DND-41 (cell line): ENCODE data around the gene VPS16.

Experiments used
- ATAC-seq: fragments of 200-7000 bp; cut with Tn5 transposase; 3 replicates; pipeline ENCODE4 v1.9.1; 2021; ENCODE audit warnings: low read depth; ENCODE audit not compliant: insufficient read depth
- DNase-seq: peaks from one replicate; pipeline ENCODE4 v3.0.0-alpha.2; 2020
- H2AFZ ChIP-seq: 2 replicates; pipeline ENCODE4 v1.6.0; 2012; ENCODE audit warnings: low read depth, low read length
- H3K27ac ChIP-seq: 2 replicates; pipeline ENCODE4 v1.5.1; 2012; ENCODE audit warnings: low read length, inconsistent platforms
- H3K27me3 ChIP-seq: fragments of 200-600 bp; sonication (generic); 2 replicates; pipeline ENCODE4 v1.6.0; 2012; ENCODE audit warnings: low read length, mild to moderate bottlenecking, inconsistent platforms; ENCODE audit not compliant: insufficient read depth, poor library complexity
- H3K36me3 ChIP-seq: 2 replicates; pipeline ENCODE4 v1.5.1; 2012; ENCODE audit warnings: low read length, inconsistent platforms; ENCODE audit not compliant: insufficient read depth
- H3K4me1 ChIP-seq: 2 replicates; pipeline ENCODE4 v1.5.1; 2012; ENCODE audit warnings: mild to moderate bottlenecking, low read length; ENCODE audit not compliant: insufficient read depth
- H3K4me2 ChIP-seq: 2 replicates; pipeline ENCODE4 v1.6.0; 2012; ENCODE audit warnings: mild to moderate bottlenecking, moderate library complexity, low read length, inconsistent platforms; ENCODE audit not compliant: insufficient read depth
- H3K4me3 ChIP-seq, 2 experiments: fragments of 200-600 bp in 1 of 2; shearing (Covaris generic) in 1 of 2; 2 replicates each; pipeline ENCODE4 v1.5.1; 2012 to 2016; ENCODE audit warnings: inconsistent platforms in 2 of 2, low read length in 2 of 2, mild to moderate bottlenecking in 2 of 2, low read depth in 1 of 2, moderate library complexity in 1 of 2
- H3K79me2 ChIP-seq: 2 replicates; pipeline ENCODE4 v1.6.0; 2012; ENCODE audit warnings: low read length, inconsistent platforms; ENCODE audit not compliant: insufficient read depth
- H3K9ac ChIP-seq: 2 replicates; pipeline ENCODE4 v1.6.0; 2012; ENCODE audit warnings: low read depth, mild to moderate bottlenecking, inconsistent platforms, low read length, moderate library complexity
- H3K9me3 ChIP-seq: 2 replicates; pipeline ENCODE4 v1.5.1; 2012; ENCODE audit warnings: low read length, moderate library complexity, mild to moderate bottlenecking, inconsistent platforms; ENCODE audit not compliant: insufficient read depth, severe bottlenecking
- H4K20me1 ChIP-seq: 2 replicates; pipeline ENCODE4 v1.6.0; 2012; ENCODE audit warnings: low read length; ENCODE audit not compliant: insufficient read depth
- CTCF ChIP-seq: IDR thresholded peaks from 2 replicates; pipeline ENCODE4 v1.5.1; 2012; ENCODE audit warnings: borderline replicate concordance, low read length, moderate library complexity, mild to moderate bottlenecking; ENCODE audit not compliant: poor library complexity, severe bottlenecking; ENCODE audit errors: extremely low read depth
- EZH2 ChIP-seq: IDR thresholded peaks from 3 replicates; pipeline ENCODE4 v1.6.1; 2012; ENCODE audit warnings: borderline replicate concordance, low read depth, mild to moderate bottlenecking, moderate library complexity, low read length, inconsistent platforms; ENCODE audit not compliant: severe bottlenecking

VPS16 gene

GRCh38 chr20:2845607-2846006 lies 5.1 kb downstream of the VPS16 start:
- Histone ChIP-seq H3K4me3 (no peak overlapping the region), H3K79me2 (no peaks in the 10 kb centered on the region), H4K20me1 (peaks cover 6% of the 10 kb centered on the region; the same call in 1 of the 2 replicates), H3K36me3 (no peaks in the 10 kb centered on the region), H3K27ac (no peak overlapping the region), H2AFZ (no peak overlapping the region), H3K9ac (no peak overlapping the region), H3K9me3 (no peaks in the 10 kb centered on the region), H3K27me3 (no peaks in the 10 kb centered on the region), H3K4me1 (peaks cover 10% of the 10 kb centered on the region), H3K4me2 (no peak overlapping the region)
- no peak for DNase-seq
- TF ChIP-seq EZH2 = no peak
- no peak for ATAC-seq

GRCh38 chr20:2846698-2847097 lies 6.2 kb downstream of the VPS16 start:
- Histone ChIP-seq H3K79me2 (no peaks in the 10 kb centered on the region), H3K27me3 (no peaks in the 10 kb centered on the region), H3K36me3 (no peaks in the 10 kb centered on the region), H2AFZ (no peak overlapping the region), H3K27ac (no peak overlapping the region), H4K20me1 (peaks cover 11% of the 10 kb centered on the region), H3K9me3 (no peaks in the 10 kb centered on the region), H3K4me2 (no peak overlapping the region), H3K9ac (no peak overlapping the region), H3K4me1 (peaks cover 2% of the 10 kb centered on the region), H3K4me3 (no peak overlapping the region)
- ATAC-seq = no peak
- no peak for TF ChIP-seq CTCF
- TF ChIP-seq EZH2 = no peak
- peak; percentile 0 for DNase-seq

- Histone ChIP-seq H3K4me3 (no peak overlapping the region), H3K27me3 (no peaks in the 10 kb centered on the region), H3K79me2 (no peaks in the 10 kb centered on the region), H3K36me3 (no peaks in the 10 kb centered on the region), H3K27ac (no peak overlapping the region), H3K9me3 (no peaks in the 10 kb centered on the region), H3K9ac (no peak overlapping the region), H3K4me2 (no peak overlapping the region), H2AFZ (no peak overlapping the region), H3K4me1 (no peaks in the 10 kb centered on the region), H4K20me1 (peaks cover 16% of the 10 kb centered on the region)
- TF ChIP-seq CTCF (no peak), EZH2 (no peak)
- DNase-seq (peak; percentile 2), ATAC-seq (no peak)
Measured at GRCh38 chr20:2847802-2848201, 7.3 kb downstream of the VPS16 start.

- H3K9me3 ChIP-seq = no peaks in the 10 kb centered on the region
- H3K9ac ChIP-seq = no peak overlapping the region
- H4K20me1 ChIP-seq = peaks cover 16% of the 10 kb centered on the region
- no peak overlapping the region for H3K4me2 ChIP-seq
- no peaks in the 10 kb centered on the region for H3K27me3 ChIP-seq
- no peaks in the 10 kb centered on the region for H3K4me1 ChIP-seq
- no peak overlapping the region for H2AFZ ChIP-seq
- H3K27ac ChIP-seq = no peak overlapping the region
- ATAC-seq = no peak
- DNase-seq = no peak
- TF ChIP-seq EZH2 = no peak
- no peak for TF ChIP-seq CTCF
- H3K4me3 ChIP-seq = no peak overlapping the region
- H3K79me2 ChIP-seq = no peaks in the 10 kb centered on the region
- H3K36me3 ChIP-seq = no peaks in the 10 kb centered on the region
Measured at GRCh38 chr20:2849529-2849928, 9.0 kb downstream of the VPS16 start.
